GM12801 (cell line): ENCODE measurements around the gene FSCN2.

Experiments used
- TF ChIP-seq, protein P1 (sequence below): IDR thresholded peaks from one replicate; pipeline ENCODE4 v1.5.1; 2011; ENCODE audit warnings: control low read depth; ENCODE audit not compliant: insufficient read length; ENCODE audit errors: extremely low read depth

The FSCN2 gene

DNA sequence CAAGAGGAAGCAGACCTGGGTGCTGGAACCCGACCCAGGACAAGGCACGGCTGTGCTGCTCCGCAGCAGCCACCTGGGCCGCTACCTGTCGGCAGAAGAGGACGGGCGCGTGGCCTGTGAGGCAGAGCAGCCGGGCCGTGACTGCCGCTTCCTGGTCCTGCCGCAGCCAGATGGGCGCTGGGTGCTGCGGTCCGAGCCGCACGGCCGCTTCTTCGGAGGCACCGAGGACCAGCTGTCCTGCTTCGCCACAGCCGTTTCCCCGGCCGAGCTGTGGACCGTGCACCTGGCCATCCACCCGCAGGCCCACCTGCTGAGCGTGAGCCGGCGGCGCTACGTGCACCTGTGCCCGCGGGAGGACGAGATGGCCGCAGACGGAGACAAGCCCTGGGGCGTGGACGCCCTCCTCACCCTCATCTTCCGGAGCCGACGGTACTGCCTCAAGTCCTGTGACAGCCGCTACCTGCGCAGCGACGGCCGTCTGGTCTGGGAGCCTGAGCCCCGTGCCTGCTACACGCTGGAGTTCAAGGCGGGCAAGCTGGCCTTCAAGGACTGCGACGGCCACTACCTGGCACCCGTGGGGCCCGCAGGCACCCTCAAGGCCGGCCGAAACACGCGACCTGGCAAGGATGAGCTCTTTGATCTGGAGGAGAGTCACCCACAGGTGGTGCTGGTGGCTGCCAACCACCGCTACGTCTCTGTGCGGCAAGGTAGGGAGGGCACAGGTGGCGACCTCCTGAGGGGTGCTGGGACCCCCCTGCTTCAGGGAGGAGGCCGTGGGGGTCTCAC, 667 bp downstream of the FSCN2 start:
- TF ChIP-seq, protein P1, sequence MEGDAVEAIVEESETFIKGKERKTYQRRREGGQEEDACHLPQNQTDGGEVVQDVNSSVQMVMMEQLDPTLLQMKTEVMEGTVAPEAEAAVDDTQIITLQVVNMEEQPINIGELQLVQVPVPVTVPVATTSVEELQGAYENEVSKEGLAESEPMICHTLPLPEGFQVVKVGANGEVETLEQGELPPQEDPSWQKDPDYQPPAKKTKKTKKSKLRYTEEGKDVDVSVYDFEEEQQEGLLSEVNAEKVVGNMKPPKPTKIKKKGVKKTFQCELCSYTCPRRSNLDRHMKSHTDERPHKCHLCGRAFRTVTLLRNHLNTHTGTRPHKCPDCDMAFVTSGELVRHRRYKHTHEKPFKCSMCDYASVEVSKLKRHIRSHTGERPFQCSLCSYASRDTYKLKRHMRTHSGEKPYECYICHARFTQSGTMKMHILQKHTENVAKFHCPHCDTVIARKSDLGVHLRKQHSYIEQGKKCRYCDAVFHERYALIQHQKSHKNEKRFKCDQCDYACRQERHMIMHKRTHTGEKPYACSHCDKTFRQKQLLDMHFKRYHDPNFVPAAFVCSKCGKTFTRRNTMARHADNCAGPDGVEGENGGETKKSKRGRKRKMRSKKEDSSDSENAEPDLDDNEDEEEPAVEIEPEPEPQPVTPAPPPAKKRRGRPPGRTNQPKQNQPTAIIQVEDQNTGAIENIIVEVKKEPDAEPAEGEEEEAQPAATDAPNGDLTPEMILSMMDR = no peak

DNA sequence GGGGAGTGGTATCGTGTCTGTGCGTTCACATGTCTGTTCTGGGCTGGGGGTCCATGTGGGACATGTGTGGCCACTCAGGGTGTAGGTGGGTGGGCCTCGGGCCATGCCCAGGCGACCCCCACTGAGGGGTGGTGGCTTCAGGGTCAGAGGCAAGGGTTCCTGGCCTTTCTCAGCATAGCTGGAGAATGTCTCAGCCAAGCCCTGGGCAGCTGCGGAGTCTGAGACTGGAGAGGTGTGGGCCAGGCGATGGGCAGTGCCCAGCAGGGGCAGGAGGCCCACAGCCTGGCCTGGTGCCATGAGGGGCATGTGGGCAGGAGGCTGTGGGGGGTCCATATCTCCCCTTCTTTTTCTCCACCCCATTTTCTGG, 1.2 kb downstream of the FSCN2 start:
- TF ChIP-seq, protein P1 = no peak

DNA sequence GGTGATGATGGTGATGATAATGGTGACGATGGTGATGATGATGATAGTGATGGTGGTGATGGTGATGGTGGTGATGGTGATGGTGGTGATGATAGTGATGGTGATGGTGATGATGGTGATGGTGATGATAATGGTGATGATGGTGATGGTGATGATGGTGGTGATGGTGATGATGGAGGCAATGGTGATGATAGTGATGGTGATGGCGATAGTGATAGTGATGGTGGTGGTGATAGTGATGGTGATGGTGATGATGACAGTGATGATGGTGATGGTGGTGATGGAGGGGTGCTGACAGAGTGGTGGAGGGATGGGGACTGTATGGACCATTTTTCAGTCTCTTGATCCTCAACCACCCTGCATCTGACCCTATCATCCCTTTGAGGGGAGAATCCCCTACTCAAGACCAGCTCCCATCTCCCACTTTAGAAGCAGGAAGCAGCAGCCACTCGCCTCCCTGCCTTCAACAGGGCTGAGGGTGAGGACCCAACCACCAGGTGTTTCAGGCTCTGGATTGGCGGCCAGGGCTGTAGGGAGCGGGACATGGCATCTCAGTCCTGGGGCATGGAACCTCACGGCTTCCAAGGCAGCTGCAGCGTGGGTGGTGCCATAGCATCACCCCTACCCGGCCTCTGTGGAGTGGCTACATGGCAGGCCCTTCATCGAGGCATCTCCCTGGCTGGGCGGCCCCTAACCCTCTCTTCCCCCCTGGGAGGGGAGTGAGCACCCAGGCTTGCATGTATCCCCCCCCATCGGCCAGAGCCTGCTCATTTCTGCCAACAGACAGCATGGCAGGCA, 4.5 kb downstream of the FSCN2 start:
- TF ChIP-seq, protein P1 = no peak

DNA sequence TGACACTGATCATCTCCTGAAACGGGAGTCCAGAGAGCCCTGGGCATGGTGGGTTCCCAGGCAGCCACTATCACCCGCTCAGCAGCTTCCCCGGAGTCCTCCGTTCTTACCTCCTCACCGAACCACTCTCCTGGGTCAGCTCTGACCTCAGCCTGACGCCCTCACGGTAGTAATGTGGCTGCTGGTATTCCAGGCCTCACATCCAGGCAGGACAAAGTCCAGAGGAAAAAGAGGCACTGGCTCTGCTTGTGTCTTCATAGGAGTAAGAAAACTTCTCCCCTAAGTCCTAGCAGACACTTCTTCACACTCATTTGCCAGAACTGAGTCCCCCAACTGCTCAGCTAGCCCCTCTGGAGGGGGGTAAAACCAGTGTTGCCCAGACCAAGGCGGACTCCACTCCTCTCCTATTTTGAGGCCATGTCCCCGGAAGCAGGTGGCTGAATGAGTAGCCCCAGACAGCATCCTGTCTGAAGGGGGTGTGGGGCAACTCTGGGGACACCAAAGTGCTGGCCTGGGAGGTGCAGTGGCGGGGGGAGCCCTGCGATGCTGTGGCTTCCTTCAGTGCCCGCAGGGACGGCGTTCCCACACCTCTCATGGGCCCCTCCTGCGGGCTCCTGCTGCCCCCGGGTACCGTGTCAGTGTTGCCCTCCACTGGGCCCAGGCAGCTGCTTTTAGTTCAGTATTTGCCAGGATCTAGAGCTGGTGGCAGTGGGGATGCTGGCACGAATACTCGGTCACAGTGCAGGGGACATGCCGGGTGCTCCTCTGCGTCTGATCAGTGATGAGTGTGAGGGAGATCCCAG, 5.4 kb downstream of the FSCN2 start:
- TF ChIP-seq, protein P1 = no peak

DNA sequence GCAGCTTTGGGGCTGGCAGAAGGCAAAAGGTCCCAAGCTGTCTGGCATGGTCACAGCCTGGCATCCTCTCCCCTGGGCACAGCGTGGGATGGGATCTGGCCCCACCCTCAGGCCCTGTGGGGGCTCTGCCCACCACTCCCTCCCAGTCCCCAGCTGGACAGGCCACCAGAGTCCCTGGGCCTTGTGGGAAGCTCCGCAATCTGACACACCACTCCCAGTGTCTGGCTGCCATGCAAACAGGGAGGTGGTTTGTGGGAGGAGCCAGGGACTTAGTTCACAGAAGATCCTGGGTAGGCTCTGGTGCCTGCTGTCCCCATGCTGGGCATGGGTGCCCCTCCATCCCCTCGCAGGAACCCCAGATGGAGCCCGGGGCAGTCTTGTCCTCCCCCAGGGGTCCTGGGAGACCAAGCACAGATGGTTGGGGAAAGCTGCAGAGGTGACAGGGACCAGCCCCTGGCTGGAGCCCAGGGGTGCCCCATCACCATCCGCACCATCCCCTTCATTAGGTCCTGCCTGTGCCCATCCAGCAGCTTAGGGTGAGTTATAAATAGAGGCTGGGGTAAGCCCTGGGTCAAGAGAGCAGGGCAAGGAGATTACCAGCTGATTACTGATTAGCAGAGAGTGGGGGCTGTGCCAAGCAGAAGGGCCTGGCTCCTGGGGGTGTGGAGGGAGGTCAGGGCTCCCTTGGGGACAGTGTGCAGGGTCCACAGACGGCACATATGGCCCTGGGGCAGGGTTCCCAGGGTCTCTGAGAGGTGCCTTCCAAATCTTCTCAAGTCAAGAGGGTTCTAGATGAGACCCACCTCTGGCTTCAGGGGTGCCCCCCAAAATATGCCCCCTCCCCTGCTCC, 6.2 kb downstream of the FSCN2 start:
- TF ChIP-seq, protein P1 = no peak

DNA sequence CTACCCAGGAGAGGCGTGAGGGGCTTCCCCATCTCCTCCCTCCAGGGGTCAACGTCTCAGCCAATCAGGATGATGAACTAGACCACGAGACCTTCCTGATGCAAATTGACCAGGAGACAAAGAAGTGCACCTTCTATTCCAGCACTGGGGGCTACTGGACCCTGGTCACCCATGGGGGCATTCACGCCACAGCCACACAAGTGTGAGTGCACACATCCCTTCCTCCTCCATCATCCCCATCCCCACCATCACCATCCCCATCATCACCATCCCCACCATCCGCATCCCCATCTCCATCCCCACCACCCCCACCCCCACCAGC, 6.8 kb downstream of the FSCN2 start:
- TF ChIP-seq, protein P1 = no peak
